ENCODE data around the gene HBA1. TPM values are rescaled to one million over a fixed set of nuclear protein-coding genes. Genes with fewer than 3 reads are reported as not detected.

Gene HBA1
- total RNA-seq, 4 donors from 2014 or later, result 48.4 to 135 (median 81.6) TPM; not detected in 1

GRCh38 chr16:165539-166374 is 10.7 kb upstream of the HBA1 start, which contains the start of gene HBM:
Gene HBM (plus strand): TSS chr16:165978. CDS start chr16:165998, 20 bp downstream.
- TF ChIP-seq EP300 (IDR thresholded peaks at IDR 0.05) (no peak), POLR2A (IDR thresholded peaks at IDR 0.05) (no peak)
- TF ChIP-seq, protein P1, sequence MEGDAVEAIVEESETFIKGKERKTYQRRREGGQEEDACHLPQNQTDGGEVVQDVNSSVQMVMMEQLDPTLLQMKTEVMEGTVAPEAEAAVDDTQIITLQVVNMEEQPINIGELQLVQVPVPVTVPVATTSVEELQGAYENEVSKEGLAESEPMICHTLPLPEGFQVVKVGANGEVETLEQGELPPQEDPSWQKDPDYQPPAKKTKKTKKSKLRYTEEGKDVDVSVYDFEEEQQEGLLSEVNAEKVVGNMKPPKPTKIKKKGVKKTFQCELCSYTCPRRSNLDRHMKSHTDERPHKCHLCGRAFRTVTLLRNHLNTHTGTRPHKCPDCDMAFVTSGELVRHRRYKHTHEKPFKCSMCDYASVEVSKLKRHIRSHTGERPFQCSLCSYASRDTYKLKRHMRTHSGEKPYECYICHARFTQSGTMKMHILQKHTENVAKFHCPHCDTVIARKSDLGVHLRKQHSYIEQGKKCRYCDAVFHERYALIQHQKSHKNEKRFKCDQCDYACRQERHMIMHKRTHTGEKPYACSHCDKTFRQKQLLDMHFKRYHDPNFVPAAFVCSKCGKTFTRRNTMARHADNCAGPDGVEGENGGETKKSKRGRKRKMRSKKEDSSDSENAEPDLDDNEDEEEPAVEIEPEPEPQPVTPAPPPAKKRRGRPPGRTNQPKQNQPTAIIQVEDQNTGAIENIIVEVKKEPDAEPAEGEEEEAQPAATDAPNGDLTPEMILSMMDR (IDR thresholded peaks at IDR 0.05), result no peak
- peaks cover 3 to 63% of the 10 kb centered on the region in 2 donors for H3K27me3 ChIP-seq
- peaks cover 0 to 22% (median 15%) of the 10 kb centered on the region in 4 donors for H3K4me1 ChIP-seq
- H3K27ac ChIP-seq, result no peak within 1 kb of the TSS
- DNase-seq (ENCODE audit: low spot score in 2 of 2), result no peak
- 1 to 2% methylated on average over 40 to 63 of the region's 75 CpGs for WGBS, 2 donors
- no peaks in the 10 kb centered on the region for H3K36me3 ChIP-seq
- H3K9me3 ChIP-seq, result no peaks in the 10 kb centered on the region
- H3K4me3 ChIP-seq, result peak within 1 kb of the TSS in 1 of 4 donors; percentile 8

DNA sequence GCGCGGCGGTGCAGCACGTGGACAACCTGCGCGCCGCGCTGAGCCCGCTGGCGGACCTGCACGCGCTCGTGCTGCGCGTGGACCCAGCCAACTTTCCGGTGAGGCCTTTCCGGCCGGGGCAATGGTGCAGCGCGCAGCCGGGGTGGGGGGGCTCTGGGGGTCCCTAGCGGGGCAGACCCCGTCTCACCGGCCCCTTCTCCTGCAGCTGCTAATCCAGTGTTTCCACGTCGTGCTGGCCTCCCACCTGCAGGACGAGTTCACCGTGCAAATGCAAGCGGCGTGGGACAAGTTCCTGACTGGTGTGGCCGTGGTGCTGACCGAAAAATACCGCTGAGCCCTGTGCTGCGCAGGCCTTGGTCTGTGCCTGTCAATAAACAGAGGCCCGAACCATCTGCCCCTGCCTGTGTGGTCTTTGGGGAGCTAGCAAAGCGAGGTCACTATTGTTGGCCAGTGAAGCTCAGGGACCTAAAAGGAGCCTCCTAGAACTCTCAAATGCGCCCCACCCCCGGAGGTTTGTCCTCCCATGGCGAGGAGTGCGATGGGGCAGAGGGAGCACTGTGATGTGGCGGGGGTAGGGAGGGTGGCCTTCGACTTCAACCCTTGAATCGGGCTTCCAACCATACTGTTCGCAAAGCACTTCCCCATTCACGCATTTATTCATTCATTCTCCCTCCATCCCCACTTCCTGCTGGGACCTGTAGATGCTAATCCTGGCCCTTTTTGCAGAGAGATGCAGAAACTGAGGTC is 9.9 kb upstream of the HBA1 start:
- WGBS, 2 donors, result 3 to 6% methylated on average over 32 to 37 of the region's 45 CpGs
- H3K27me3 ChIP-seq, result peaks cover 3 to 71% of the 10 kb centered on the region in 2 donors

GRCh38 chr16:167122-167690 is 9.3 kb upstream of the HBA1 start:
- TF ChIP-seq POLR2A (IDR thresholded peaks at IDR 0.05) (no peak), EP300 (IDR thresholded peaks at IDR 0.05) (no peak)
- TF ChIP-seq, protein P1 (IDR thresholded peaks at IDR 0.05), result no peak
- DNase-seq (ENCODE audit: low spot score in 2 of 2), result no peak
- no peak overlapping the region for H3K27ac ChIP-seq
- peaks cover 3 to 76% of the 10 kb centered on the region in 2 donors for H3K27me3 ChIP-seq
- H3K4me1 ChIP-seq, result peaks cover 0 to 22% (median 15%) of the 10 kb centered on the region in 4 donors
- no peaks in the 10 kb centered on the region for H3K9me3 ChIP-seq
- WGBS, 2 donors, result 13 to 17% methylated on average over 10 to 11 of the region's 11 CpGs
- H3K4me3 ChIP-seq, result no peak overlapping the region
- no peaks in the 10 kb centered on the region for H3K36me3 ChIP-seq

More for the DNA sequence above, 9.9 kb upstream of the HBA1 start:
- no peaks in the 10 kb centered on the region for H3K36me3 ChIP-seq
- TF ChIP-seq, protein P1 (IDR thresholded peaks at IDR 0.05), result no peak
- H3K4me3 ChIP-seq, result no peak overlapping the region
- DNase-seq (ENCODE audit: low spot score in 2 of 2), result no peak
- no peaks in the 10 kb centered on the region for H3K9me3 ChIP-seq
- no peak overlapping the region for H3K27ac ChIP-seq
- peaks cover 0 to 22% (median 15%) of the 10 kb centered on the region in 4 donors for H3K4me1 ChIP-seq

DNA sequence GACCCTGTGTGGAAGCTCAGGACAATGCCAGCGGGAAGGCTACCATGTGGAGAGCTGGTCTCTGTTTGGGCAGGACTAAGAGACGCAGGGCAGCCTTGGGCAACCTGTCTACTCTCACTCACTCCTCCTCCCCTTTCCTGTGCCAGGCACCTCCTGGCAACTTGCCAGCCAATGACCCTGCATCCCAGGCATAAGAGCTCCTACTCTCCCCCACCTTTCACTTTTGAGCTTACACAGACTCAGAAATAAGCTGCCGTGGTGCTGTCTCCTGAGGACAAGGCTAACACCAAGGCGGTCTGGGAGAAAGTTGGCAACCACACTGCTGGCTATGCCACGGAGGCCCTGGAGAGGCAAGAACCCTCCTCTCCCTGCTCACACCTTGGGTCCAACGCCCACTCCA is 8.1 kb upstream of the HBA1 start:
- WGBS, 2 donors, result 48 to 62% methylated on average over 4 to 6 of the region's 6 CpGs
- DNase-seq (ENCODE audit: low spot score in 2 of 2), result no peak
- TF ChIP-seq POLR2A (IDR thresholded peaks at IDR 0.05), result no peak
- TF ChIP-seq EP300 (IDR thresholded peaks at IDR 0.05), result no peak
- TF ChIP-seq, protein P1 (IDR thresholded peaks at IDR 0.05), result no peak
- H3K27me3 ChIP-seq, result peaks cover 3 to 74% of the 10 kb centered on the region in 2 donors
- no peak overlapping the region for H3K4me3 ChIP-seq
- H3K4me1 ChIP-seq, result peaks cover 0 to 24% (median 15%) of the 10 kb centered on the region in 4 donors
- no peaks in the 10 kb centered on the region for H3K36me3 ChIP-seq
- no peaks in the 10 kb centered on the region for H3K9me3 ChIP-seq
- no peak overlapping the region for H3K27ac ChIP-seq

Data from tibial nerve (tissue), 4 donors.